Measurements from ENCODE around the gene TECR.

- peak in 1 of 2 donors; percentile 23 for TF ChIP-seq POLR2AphosphoS5 (IDR thresholded peaks at IDR 0.05)
- TF ChIP-seq EP300 (IDR thresholded peaks at IDR 0.05), result no peak
Measured at GRCh38 chr19:14502334-14503092, 26.9 kb upstream of the TECR start.
